NB4 (cell line): ENCODE measurements around the gene BATF3.

Experiments used
- CTCF ChIP-seq: IDR thresholded peaks from one replicate; pipeline ENCODE4 v1.5.1; 2012; ENCODE audit warnings: low read depth, low read length
- POLR2A ChIP-seq: IDR thresholded peaks from 2 replicates; pipeline ENCODE4 v1.6.1; 2011; ENCODE audit warnings: mild to moderate bottlenecking; ENCODE audit not compliant: insufficient read length; ENCODE audit errors: extremely low read depth

GRCh38 chr1:212637902-212638301 lies 61.7 kb downstream of the BATF3 start:
- TF ChIP-seq POLR2A: no peak
- TF ChIP-seq CTCF: no peak
